Nephron progenitor cell (in vitro differentiated cells): Measurements from ENCODE around the gene LTN1.
"Not testable (repeated sequence)": the region's sequence is repeated elsewhere in the genome, so short reads cannot be mapped to it uniquely, and the experiment has no call there.

Source experiments
- DNase-seq: peaks from one replicate; pipeline ENCODE4 v3.0.0; 2021
- H3K27ac Mint-ChIP-seq: 2 replicates; pipeline ENCODE4 v1.8.0; 2021; ENCODE audit warnings: mild to moderate bottlenecking, moderate library complexity, mixed read lengths
- H3K27me3 Mint-ChIP-seq: 2 replicates; pipeline ENCODE4 v1.8.0; 2021; ENCODE audit warnings: mild to moderate bottlenecking, low read depth, mixed read lengths; ENCODE audit not compliant: poor library complexity
- H3K36me3 Mint-ChIP-seq: 2 replicates; pipeline ENCODE4 v1.8.0; 2021; ENCODE audit warnings: low read depth, mixed read lengths
- H3K4me1 Mint-ChIP-seq: 2 replicates; pipeline ENCODE4 v1.8.0; 2021; ENCODE audit warnings: mixed read lengths
- H3K4me3 Mint-ChIP-seq: 2 replicates; pipeline ENCODE4 v1.8.0; 2021; ENCODE audit warnings: mild to moderate bottlenecking, moderate library complexity, mixed read lengths
- H3K9me3 Mint-ChIP-seq: 2 replicates; pipeline ENCODE4 v1.8.0; 2021; ENCODE audit warnings: mild to moderate bottlenecking, moderate library complexity, mixed read lengths
- TF ChIP-seq, protein P1 (sequence below): fragments of 200-600 bp; sonication (generic); IDR thresholded peaks from 2 replicates; pipeline ENCODE4 v1.5.0; 2021; ENCODE audit warnings: antibody characterized with exemption

The LTN1 gene

DNA sequence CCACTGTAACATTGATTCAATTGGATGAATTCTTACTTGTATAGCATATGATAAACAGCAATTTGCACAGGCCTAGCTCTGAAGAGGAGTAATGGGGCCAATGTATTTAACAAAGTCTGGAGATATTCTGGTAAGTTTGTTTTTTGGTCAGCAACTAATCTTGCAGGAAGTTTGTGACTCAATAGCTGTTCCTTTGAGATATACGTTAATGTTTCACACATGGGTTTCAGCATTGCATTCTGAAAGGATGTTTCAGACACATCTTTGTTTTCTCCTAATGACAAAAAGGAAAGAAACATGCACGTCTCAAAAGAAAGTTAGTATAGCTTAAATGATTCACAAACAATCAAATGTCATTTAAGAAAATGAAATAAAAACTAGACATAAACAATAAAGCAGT is 49.0 kb downstream of the LTN1 start:
- Mint-ChIP-seq H3K27me3 (no peaks in the 10 kb centered on the region), H3K4me1 (no peaks in the 10 kb centered on the region), H3K36me3 (peaks cover 12% of the 10 kb centered on the region), H3K27ac (no peak overlapping the region), H3K9me3 (no peaks in the 10 kb centered on the region), H3K4me3 (no peak overlapping the region)
- TF ChIP-seq, protein P1, sequence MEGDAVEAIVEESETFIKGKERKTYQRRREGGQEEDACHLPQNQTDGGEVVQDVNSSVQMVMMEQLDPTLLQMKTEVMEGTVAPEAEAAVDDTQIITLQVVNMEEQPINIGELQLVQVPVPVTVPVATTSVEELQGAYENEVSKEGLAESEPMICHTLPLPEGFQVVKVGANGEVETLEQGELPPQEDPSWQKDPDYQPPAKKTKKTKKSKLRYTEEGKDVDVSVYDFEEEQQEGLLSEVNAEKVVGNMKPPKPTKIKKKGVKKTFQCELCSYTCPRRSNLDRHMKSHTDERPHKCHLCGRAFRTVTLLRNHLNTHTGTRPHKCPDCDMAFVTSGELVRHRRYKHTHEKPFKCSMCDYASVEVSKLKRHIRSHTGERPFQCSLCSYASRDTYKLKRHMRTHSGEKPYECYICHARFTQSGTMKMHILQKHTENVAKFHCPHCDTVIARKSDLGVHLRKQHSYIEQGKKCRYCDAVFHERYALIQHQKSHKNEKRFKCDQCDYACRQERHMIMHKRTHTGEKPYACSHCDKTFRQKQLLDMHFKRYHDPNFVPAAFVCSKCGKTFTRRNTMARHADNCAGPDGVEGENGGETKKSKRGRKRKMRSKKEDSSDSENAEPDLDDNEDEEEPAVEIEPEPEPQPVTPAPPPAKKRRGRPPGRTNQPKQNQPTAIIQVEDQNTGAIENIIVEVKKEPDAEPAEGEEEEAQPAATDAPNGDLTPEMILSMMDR = no peak
- DNase-seq = no peak

DNA sequence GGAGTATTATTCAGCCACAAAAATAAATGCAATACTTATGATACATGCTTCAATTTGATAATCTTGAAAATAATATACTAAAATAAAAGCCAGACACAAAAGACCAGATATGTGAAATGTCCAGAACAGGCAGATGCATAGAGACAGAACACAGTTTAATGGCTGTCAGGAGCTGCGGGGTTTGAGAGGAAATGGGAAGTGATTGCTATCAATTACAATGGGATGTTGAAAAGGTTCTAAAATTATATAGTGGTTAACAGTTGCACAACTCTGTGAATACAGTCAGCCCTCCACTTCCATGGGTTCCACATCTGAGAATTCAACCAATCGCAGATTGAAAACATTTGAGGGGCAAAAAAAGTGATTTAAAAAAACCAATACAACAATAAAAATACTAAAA is 54.0 kb downstream of the LTN1 start:
- no peak for DNase-seq
- Mint-ChIP-seq H3K9me3 (no peaks in the 10 kb centered on the region), H3K36me3 (peaks cover 26% of the 10 kb centered on the region), H3K4me1 (no peaks in the 10 kb centered on the region), H3K27me3 (no peaks in the 10 kb centered on the region), H3K4me3 (no peak overlapping the region), H3K27ac (no peak overlapping the region)
- TF ChIP-seq, protein P1 = no peak

DNA sequence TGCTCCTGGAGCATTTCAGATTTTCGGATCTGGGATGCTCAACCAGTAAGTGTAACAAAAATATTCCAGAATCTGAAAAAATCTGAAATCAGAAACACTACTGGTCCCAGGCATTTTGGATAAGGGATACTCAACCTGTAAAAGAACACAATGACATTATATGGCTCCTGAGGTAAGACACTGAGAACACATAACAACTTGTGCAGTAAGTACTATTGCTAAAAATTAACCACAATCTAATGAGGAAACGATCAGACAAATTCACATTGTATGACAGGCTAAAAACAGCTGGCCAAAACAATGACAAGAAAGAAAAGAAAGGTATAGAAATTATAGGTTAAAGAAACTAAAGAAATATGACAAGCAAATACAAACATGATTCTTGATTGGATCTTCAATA is 54.9 kb downstream of the LTN1 start:
- no peaks in the 10 kb centered on the region for H3K9me3 Mint-ChIP-seq
- peaks cover 34% of the 10 kb centered on the region for H3K36me3 Mint-ChIP-seq
- H3K4me1 Mint-ChIP-seq = no peaks in the 10 kb centered on the region
- DNase-seq = no peak
- H3K4me3 Mint-ChIP-seq = no peak overlapping the region
- H3K27ac Mint-ChIP-seq = no peak overlapping the region
- TF ChIP-seq, protein P1 = no peak
- no peaks in the 10 kb centered on the region for H3K27me3 Mint-ChIP-seq

DNA sequence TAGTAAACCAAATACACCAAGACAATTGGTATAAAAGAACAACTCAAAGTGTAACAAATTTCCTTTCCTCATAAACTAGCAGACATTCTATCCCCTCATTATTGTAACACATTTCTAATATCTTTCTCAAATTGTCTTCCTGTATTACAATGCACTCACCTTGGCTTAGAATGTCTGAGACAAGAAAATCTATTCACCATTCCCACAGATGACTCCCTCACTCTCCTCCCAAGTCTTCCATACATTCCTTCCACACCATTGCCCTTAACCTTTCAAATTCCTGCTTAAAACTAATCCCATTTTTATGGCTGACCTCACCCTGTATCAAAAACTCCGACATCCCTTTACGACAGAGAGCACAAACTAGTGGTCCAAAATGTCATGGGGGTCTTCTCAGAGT is 56.0 kb downstream of the LTN1 start:
- H3K27ac Mint-ChIP-seq = no peak overlapping the region
- no peak overlapping the region for H3K4me3 Mint-ChIP-seq
- DNase-seq = no peak
- H3K9me3 Mint-ChIP-seq = no peaks in the 10 kb centered on the region
- H3K36me3 Mint-ChIP-seq = peaks cover 41% of the 10 kb centered on the region
- H3K27me3 Mint-ChIP-seq = no peaks in the 10 kb centered on the region
- H3K4me1 Mint-ChIP-seq = no peaks in the 10 kb centered on the region
- TF ChIP-seq, protein P1 = no peak

- Mint-ChIP-seq H3K27ac (no peak overlapping the region), H3K4me3 (no peak overlapping the region), H3K4me1 (no peaks in the 10 kb centered on the region)
Measured at GRCh38 chr21:28936036-28936435, 56.6 kb downstream of the LTN1 start.

DNA sequence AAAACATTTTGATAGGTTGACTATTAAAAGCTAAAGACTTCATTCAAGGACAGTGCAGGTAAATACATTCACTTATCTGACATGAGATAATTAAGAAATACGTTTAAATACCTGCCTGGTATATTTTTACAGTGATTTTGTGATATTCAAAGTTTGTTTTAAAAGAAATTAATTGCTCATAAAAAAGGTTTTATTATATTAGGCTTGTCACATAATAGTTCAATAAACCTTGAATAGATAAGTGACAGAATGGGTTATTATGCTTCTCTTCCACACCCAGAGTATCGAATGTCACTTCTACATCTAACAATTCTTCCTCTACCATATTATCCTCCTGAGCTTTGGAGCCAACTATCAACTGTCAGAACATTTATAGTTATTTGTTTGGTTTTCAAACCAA is 60.0 kb downstream of the LTN1 start:
- Mint-ChIP-seq H3K27me3 (no peaks in the 10 kb centered on the region), H3K9me3 (no peaks in the 10 kb centered on the region), H3K4me3 (no peak overlapping the region), H3K36me3 (peaks cover 50% of the 10 kb centered on the region), H3K4me1 (no peaks in the 10 kb centered on the region), H3K27ac (no peak overlapping the region)
- TF ChIP-seq, protein P1 = no peak
- DNase-seq = no peak

More at GRCh38 chr21:28936036-28936435, 56.6 kb downstream of the LTN1 start:
- no peaks in the 10 kb centered on the region for H3K27me3 Mint-ChIP-seq
- TF ChIP-seq, protein P1 = no peak
- no peaks in the 10 kb centered on the region for H3K9me3 Mint-ChIP-seq
- no peak for DNase-seq
- peaks cover 48% of the 10 kb centered on the region for H3K36me3 Mint-ChIP-seq

DNA sequence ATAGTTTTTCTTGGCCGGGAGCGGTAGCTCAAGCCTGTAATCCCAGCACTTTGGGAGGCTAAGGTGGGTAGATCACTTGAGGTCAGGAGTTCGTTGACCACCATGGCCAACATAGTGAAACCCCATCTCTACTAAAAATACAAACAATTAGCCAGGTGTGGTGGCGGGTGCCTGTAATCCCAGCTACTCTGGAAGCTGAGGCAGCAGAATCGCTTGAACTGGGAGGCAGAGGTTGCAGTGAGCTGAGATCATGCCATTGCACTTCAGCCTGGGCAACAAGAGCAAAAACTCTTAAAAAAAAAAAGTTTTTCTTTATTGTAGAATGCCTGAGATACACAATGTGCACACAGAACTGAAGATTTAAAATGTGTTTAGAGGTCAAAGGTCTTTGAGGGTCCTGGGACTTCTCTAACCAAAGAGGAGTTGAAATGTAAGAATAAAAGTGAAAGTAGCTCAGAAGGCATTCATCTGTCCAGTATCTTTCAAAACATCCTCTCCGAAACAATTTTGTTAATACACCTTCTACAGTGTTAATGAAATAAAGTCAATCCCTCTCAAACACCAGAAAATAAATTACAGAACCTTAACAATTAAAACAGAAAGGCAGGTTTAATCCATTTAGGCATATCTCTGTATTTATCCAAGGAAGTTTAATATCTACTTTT is 60.8 kb downstream of the LTN1 start:
- H3K4me3 Mint-ChIP-seq, H3K9me3 Mint-ChIP-seq, H3K27me3 Mint-ChIP-seq, H3K27ac Mint-ChIP-seq, H3K4me1 Mint-ChIP-seq, DNase-seq: not testable (repeated sequence)
- peaks cover 50% of the 10 kb centered on the region for H3K36me3 Mint-ChIP-seq
